ENCODE measurements around the gene LRCH1.

Gene LRCH1

GRCh38 chr13:46667687-46668281 lies 114.8 kb downstream of the LRCH1 start:
- no peak for DNase-seq

GRCh38 chr13:46668302-46668720 lies 115.3 kb downstream of the LRCH1 start:
- DNase-seq, result no peak

GRCh38 chr13:46668931-46669525 lies 116.1 kb downstream of the LRCH1 start:
- DNase-seq, result no peak

- no peak for DNase-seq
Observed at GRCh38 chr13:46672338-46673090, 119.5 kb downstream of the LRCH1 start.

- DNase-seq, result no peak
Observed at GRCh38 chr13:46675016-46675415, 122.0 kb downstream of the LRCH1 start.

GRCh38 chr13:46676378-46676725 lies 123.4 kb downstream of the LRCH1 start:
- DNase-seq, result no peak

- DNase-seq, result no peak
Observed at GRCh38 chr13:46679369-46680120, 126.6 kb downstream of the LRCH1 start.

GRCh38 chr13:46682015-46682414 lies 129.0 kb downstream of the LRCH1 start:
- DNase-seq, result no peak

- DNase-seq, result no peak
Observed at GRCh38 chr13:46682707-46683106, 129.7 kb downstream of the LRCH1 start.

- DNase-seq, result no peak
Observed at GRCh38 chr13:46683676-46684260, 130.8 kb downstream of the LRCH1 start.

- DNase-seq, result no peak
Observed at GRCh38 chr13:46684287-46685001, 131.5 kb downstream of the LRCH1 start.

- DNase-seq, result no peak
Observed at GRCh38 chr13:46685006-46685730, 132.2 kb downstream of the LRCH1 start.

GRCh38 chr13:46686171-46686570 lies 133.2 kb downstream of the LRCH1 start:
- DNase-seq, result no peak

GRCh38 chr13:46687810-46688209 lies 134.8 kb downstream of the LRCH1 start:
- no peak for DNase-seq

GRCh38 chr13:46688306-46688705 lies 135.3 kb downstream of the LRCH1 start:
- DNase-seq, result no peak

GRCh38 chr13:46698014-46698413 lies 145.0 kb downstream of the LRCH1 start:
- no peak for DNase-seq

GRCh38 chr13:46698910-46699460 lies 146.0 kb downstream of the LRCH1 start:
- DNase-seq, result no peak

GRCh38 chr13:46712524-46712923 lies 159.6 kb downstream of the LRCH1 start:
- no peak for DNase-seq

- no peak for DNase-seq
Observed at GRCh38 chr13:46715363-46715762, 162.4 kb downstream of the LRCH1 start.

GRCh38 chr13:46716821-46717220 lies 163.9 kb downstream of the LRCH1 start:
- DNase-seq, result no peak

- no peak for DNase-seq
Observed at GRCh38 chr13:46717275-46717674, 164.3 kb downstream of the LRCH1 start.

- no peak for DNase-seq
Observed at GRCh38 chr13:46717856-46718255, 164.9 kb downstream of the LRCH1 start.
